ENCODE measurements around the gene LRP5.

LRP5 gene

GRCh38 chr11:68479390-68479789, 167.0 kb downstream of the LRP5 start:
- no peak overlapping the region for H3K4me3 ChIP-seq (ENCODE audit: low read length)
- TF ChIP-seq, protein P1, sequence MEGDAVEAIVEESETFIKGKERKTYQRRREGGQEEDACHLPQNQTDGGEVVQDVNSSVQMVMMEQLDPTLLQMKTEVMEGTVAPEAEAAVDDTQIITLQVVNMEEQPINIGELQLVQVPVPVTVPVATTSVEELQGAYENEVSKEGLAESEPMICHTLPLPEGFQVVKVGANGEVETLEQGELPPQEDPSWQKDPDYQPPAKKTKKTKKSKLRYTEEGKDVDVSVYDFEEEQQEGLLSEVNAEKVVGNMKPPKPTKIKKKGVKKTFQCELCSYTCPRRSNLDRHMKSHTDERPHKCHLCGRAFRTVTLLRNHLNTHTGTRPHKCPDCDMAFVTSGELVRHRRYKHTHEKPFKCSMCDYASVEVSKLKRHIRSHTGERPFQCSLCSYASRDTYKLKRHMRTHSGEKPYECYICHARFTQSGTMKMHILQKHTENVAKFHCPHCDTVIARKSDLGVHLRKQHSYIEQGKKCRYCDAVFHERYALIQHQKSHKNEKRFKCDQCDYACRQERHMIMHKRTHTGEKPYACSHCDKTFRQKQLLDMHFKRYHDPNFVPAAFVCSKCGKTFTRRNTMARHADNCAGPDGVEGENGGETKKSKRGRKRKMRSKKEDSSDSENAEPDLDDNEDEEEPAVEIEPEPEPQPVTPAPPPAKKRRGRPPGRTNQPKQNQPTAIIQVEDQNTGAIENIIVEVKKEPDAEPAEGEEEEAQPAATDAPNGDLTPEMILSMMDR (IDR thresholded peaks at IDR 0.05; ENCODE audit: insufficient read depth, low read depth, low read length, missing control alignments): no peak
- no peak for DNase-seq (ENCODE audit: low read depth)

DNA sequence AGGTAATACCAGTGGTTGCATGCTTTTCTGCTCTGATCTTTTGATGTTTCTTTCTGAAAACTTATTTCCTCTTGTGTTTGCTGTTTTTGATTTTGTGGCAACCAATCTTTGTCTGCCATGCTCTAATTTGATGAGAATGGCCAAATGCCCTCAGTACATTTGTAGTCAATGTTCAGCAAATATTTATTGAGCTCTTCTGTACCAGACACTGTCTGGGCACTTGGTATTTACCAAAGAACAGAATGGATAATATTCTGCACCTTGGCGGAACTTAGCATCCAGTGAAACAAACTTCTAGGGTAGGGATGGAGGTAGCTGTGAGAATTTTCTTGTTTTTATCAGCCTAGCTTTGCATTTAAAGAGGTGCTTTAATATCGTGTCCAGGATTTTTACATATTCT, 167.8 kb downstream of the LRP5 start:
- TF ChIP-seq, protein P1 (IDR thresholded peaks at IDR 0.05; ENCODE audit: insufficient read depth, low read depth, low read length, missing control alignments): no peak
- no peak for DNase-seq (ENCODE audit: low read depth)
- H3K4me3 ChIP-seq (ENCODE audit: low read length): no peak overlapping the region

DNA sequence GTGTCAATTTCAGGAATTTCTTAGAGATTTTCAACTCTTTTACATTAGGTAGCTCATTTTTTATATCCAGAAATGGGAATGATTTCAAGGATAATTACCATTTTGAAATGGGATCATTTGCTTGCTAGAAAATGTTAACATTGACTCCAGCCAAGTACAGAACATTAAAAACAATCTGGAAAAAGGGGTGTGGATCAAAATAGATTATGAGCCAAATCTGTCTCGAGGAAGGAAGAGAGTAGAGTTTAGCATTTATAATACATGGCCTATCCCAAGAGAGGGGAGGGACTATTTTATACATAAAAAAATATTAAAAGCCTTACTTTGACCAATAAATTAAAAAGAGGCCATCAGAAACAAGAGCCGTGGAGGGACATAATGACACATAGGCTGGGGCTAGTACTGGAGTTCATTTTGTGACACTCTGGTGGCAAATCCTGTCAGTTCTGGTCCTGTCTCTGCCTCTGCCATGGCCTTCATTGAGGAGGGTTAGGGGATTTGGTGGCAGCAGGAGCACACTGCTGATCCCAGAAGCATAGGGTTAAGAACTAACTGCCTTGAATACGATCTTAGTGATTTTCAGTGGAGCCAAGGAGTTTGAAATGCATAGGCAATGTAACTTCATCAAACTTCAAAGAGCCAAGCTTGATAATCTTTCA, 168.6 kb downstream of the LRP5 start:
- H3K4me3 ChIP-seq (ENCODE audit: low read length): no peak overlapping the region
- TF ChIP-seq, protein P1 (IDR thresholded peaks at IDR 0.05; ENCODE audit: insufficient read depth, low read depth, low read length, missing control alignments): no peak
- DNase-seq (ENCODE audit: low read depth): no peak

- no peak for DNase-seq (ENCODE audit: low read depth)
- H3K4me3 ChIP-seq (ENCODE audit: low read length): no peak overlapping the region
- TF ChIP-seq, protein P1 (IDR thresholded peaks at IDR 0.05; ENCODE audit: insufficient read depth, low read depth, low read length, missing control alignments): no peak
Measured at GRCh38 chr11:68481579-68482240, 169.3 kb downstream of the LRP5 start.

DNA sequence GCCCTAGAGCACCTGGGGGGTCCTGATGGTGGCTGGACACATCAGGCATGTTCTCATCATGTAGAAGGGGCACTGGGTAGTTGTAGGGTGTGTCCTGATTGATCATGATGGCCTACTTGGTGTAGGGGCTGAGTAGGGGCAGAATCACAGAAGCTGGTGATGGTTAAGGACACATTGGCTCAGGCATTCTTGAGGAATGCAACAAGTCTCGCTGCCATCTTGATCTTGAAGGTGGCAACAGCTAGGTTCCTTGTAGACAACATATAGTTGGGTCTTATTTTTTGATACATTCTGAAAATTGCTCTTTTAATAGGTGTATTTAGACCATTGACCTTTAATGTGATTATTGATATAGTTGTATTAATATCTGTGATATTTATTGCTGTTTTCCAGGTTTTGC, 176.2 kb downstream of the LRP5 start:
- no peak overlapping the region for H3K4me3 ChIP-seq (ENCODE audit: low read length)
- no peak for DNase-seq (ENCODE audit: low read depth)
- TF ChIP-seq, protein P1 (IDR thresholded peaks at IDR 0.05; ENCODE audit: insufficient read depth, low read depth, low read length, missing control alignments): no peak

DNA sequence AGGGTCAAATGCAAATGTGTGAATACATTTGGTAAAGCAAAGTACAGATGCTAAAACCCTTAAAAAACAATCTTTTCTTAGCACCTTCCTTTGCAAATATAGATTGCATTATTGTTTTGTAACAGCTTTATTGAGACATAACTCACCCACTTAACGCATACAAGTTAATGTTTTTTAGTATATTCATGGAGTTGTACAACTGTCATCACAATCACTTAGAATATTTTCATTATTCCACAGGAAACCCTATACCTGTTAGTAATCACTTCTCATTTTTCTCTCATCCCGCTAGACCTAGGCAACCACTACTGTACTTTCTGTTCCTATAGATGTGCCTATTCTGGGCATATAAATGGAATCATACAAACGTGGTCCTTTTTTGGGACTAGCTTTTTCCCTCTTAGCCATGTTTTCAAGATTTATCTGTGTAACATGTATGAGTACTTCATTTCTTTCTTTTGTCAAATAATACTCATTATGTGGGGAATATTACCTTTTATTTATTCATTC, 182.9 kb downstream of the LRP5 start:
- TF ChIP-seq, protein P1 (IDR thresholded peaks at IDR 0.05; ENCODE audit: insufficient read depth, low read depth, low read length, missing control alignments): no peak
- no peak for DNase-seq (ENCODE audit: low read depth)
- H3K4me3 ChIP-seq (ENCODE audit: low read length): no peak overlapping the region

Data from epithelial cell of esophagus (primary cell).